K562 (cell line): Measurements from ENCODE around the gene ATP1A3. TPM values are rescaled to one million over a fixed set of nuclear protein-coding genes. Genes with fewer than 3 reads are reported as not detected.

Experiments
- ATF1 ChIP-seq, 2 experiments: fragments of 450-650 bp in 1 of 2; IDR thresholded peaks; 2 replicates each; pipeline ENCODE4 v1.6.1; 2016; ENCODE audit warnings: missing compliant biosample characterization in 1 of 2, missing genetic modification characterization in 1 of 2
- CCAR2 ChIP-seq: fragments of 200-400 bp; formaldehyde crosslinking; IDR thresholded peaks from 2 replicates; pipeline ENCODE4 v1.6.1; 2017; ENCODE audit warnings: mild to moderate bottlenecking, low read depth, low read length
- CTBP1 ChIP-seq: fragments of 450-650 bp; IDR thresholded peaks from 2 replicates; pipeline ENCODE4 v1.6.1; 2016; ENCODE audit warnings: borderline replicate concordance
- DIDO1 ChIP-seq: fragments of 450-650 bp; IDR thresholded peaks from 2 replicates; pipeline ENCODE4 v1.6.1; 2016; ENCODE audit warnings: low read depth, missing biosample characterization, missing genetic modification characterization
- EP400 ChIP-seq: fragments of 450-650 bp; IDR thresholded peaks from 2 replicates; pipeline ENCODE4 v1.6.1; 2017; ENCODE audit warnings: antibody characterized with exemption, mild to moderate bottlenecking, moderate library complexity
- FOXK1 ChIP-seq: sonication (generic); formaldehyde crosslinking; IDR thresholded peaks from 2 replicates; pipeline ENCODE4 v1.8.0; 2022; ENCODE audit warnings: missing genetic modification reagents, mild to moderate bottlenecking, borderline replicate concordance
- GABPA ChIP-seq: fragments of 200-800 bp; sonication (Bioruptor generic); conservative IDR thresholded peaks from 2 replicates; pipeline ENCODE4 v1.6.1; 2016; ENCODE audit warnings: low read depth, missing genetic modification characterization, missing compliant biosample characterization
- HLTF ChIP-seq: fragments of 450-650 bp; IDR thresholded peaks from 2 replicates; pipeline ENCODE4 v1.6.1; 2016
- IRF2 ChIP-seq: sonication (generic); formaldehyde crosslinking; IDR thresholded peaks from 2 replicates; pipeline ENCODE4 v1.8.1; 2022; ENCODE audit warnings: mild to moderate bottlenecking, missing genetic modification reagents
- NFIC ChIP-seq: fragments of 450-650 bp; IDR thresholded peaks from 2 replicates; pipeline ENCODE4 v1.6.1; 2017; ENCODE audit warnings: mild to moderate bottlenecking, inconsistent platforms
- POLR2A ChIP-seq: fragments of 450-650 bp; conservative IDR thresholded peaks from 2 replicates; pipeline ENCODE4 v1.6.1; 2016
- RFX7 ChIP-seq: fragments of 250-450 bp; sonication (Bioruptor Pico); IDR thresholded peaks from 2 replicates; pipeline ENCODE4 v1.5.1; 2021; ENCODE audit warnings: mild to moderate bottlenecking
- SMAD1 ChIP-seq: fragments of 150-350 bp; IDR thresholded peaks from 2 replicates; pipeline ENCODE4 v1.6.1; 2014; ENCODE audit warnings: low read length, low read depth; ENCODE audit not compliant: partially characterized antibody
- SMARCC2 ChIP-seq: fragments of 450-650 bp; IDR thresholded peaks from 2 replicates; pipeline ENCODE4 v1.6.1; 2017; ENCODE audit warnings: antibody characterized with exemption, moderate library complexity, mild to moderate bottlenecking, low read depth
- STAG1 ChIP-seq: sonication (generic); formaldehyde crosslinking; IDR thresholded peaks from 2 replicates; pipeline ENCODE4 v1.5.0; 2020; ENCODE audit warnings: missing genetic modification reagents, borderline replicate concordance
- ZBTB1 ChIP-seq: sonication (generic); formaldehyde crosslinking; IDR thresholded peaks from 2 replicates; pipeline ENCODE4 v1.8.1; 2023; ENCODE audit warnings: missing genetic modification reagents, low read depth, mild to moderate bottlenecking, borderline replicate concordance
- polyA plus RNA-seq, 8 experiments: library from polyadenylated mRNA; depleted of rRNA in 4 of 8; stranded (reverse) in 5 of 8; unstranded in 3 of 8; fragments of >200 nt; fragmentation: Nextera tagmentation in 2 of 8; fragmentation: Illumina TruSeq in 1 of 8; extraction: Ambion mirVana in 2 of 8; extraction: Trizol in 1 of 8; gene quantifications; 2 replicates each; pipeline versions ENCODE4 v1.2.1 to v1.2.3, GENCODE V29; 2011 to 2014; ENCODE audit warnings: inconsistent platforms in 1 of 8, missing spikeins in 1 of 8
- total RNA-seq, 7 experiments: library from RNA; depleted of rRNA in 6 of 7; stranded (reverse); fragments of >200 nt in 6 of 7; fragmentation: Illumina TruSeq in 2 of 7; extraction: Trizol in 2 of 7; gene quantifications; 2 replicates each; pipeline versions ENCODE4 v1.2.1 to v1.2.3, GENCODE V29; 2011 to 2021; ENCODE audit warnings: low replicate concordance in 1 of 7
- TF ChIP-seq, protein P1 (sequence below): fragments of 200-400 bp; formaldehyde crosslinking; IDR thresholded peaks from 2 replicates; pipeline ENCODE4 v1.6.1; 2017; ENCODE audit warnings: mild to moderate bottlenecking, low read depth, low read length, moderate library complexity
- TF ChIP-seq, protein P2 (sequence below): fragments of 450-650 bp; IDR thresholded peaks from 2 replicates; pipeline ENCODE4 v1.7.0; 2016; ENCODE audit warnings: borderline replicate concordance
- TF ChIP-seq, protein P3 (sequence below): fragments of 450-650 bp; IDR thresholded peaks from one replicate; pipeline ENCODE4 v1.6.1; 2018; ENCODE audit warnings: mild to moderate bottlenecking, moderate library complexity; ENCODE audit not compliant: partially characterized antibody
- TF ChIP-seq, protein P4 (sequence below): fragments of 250-450 bp; sonication (Bioruptor Pico); IDR thresholded peaks from 2 replicates; pipeline ENCODE4 v1.8.0; 2021; ENCODE audit warnings: mild to moderate bottlenecking, moderate library complexity
- TF ChIP-seq, protein P5 (sequence below): sonication (generic); formaldehyde crosslinking; IDR thresholded peaks from 2 replicates; pipeline ENCODE4 v1.8.0; 2022; ENCODE audit warnings: mild to moderate bottlenecking, missing genetic modification reagents

ATP1A3 gene
- total and polyA plus RNA-seq, 9 of the 15 experiments (the other 6 are each of a cell fraction or from before 2014, with no cell fraction given): 0.03 to 1.0 (median 0.17) TPM; not detected in 3

DNA sequence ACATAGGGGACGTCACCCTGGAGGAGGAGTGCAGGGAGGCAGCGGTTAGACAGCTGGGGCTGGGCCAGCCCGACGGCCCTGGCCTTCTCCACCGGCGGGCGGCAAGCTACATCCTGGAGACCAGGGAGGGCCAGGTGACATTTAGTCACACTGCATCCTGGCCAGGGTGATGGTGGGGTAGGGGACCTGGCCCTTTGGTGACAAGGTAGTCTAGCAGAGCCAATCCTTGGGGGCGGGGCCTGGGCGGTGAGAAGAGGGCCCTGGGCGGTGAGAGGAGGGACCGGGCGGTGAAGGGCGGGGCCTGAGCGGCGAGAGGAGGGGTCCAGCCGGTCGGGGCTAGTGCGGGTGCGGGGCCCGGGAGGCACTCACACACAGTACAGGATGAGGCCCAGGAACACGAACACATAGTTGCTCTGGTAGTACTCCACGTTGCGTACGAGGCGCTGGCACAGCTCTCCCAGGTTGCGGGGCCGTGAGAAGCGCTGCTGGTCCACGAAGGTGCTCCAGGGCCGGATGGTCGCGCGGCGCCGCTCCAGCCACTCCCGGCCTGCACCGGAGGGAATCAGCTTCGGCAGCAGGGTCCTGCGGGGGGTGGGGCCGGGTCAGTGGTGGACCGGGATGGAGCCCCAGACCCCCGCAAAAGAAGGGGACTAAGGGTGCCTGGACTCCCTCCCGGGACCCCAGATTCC, 35.5 kb downstream of the ATP1A3 start (continued):
- TF ChIP-seq, protein P1, sequence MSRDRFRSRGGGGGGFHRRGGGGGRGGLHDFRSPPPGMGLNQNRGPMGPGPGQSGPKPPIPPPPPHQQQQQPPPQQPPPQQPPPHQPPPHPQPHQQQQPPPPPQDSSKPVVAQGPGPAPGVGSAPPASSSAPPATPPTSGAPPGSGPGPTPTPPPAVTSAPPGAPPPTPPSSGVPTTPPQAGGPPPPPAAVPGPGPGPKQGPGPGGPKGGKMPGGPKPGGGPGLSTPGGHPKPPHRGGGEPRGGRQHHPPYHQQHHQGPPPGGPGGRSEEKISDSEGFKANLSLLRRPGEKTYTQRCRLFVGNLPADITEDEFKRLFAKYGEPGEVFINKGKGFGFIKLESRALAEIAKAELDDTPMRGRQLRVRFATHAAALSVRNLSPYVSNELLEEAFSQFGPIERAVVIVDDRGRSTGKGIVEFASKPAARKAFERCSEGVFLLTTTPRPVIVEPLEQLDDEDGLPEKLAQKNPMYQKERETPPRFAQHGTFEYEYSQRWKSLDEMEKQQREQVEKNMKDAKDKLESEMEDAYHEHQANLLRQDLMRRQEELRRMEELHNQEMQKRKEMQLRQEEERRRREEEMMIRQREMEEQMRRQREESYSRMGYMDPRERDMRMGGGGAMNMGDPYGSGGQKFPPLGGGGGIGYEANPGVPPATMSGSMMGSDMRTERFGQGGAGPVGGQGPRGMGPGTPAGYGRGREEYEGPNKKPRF: no peak
- TF ChIP-seq HLTF: no peak
- no peak for TF ChIP-seq CTBP1
- TF ChIP-seq, protein P2, sequence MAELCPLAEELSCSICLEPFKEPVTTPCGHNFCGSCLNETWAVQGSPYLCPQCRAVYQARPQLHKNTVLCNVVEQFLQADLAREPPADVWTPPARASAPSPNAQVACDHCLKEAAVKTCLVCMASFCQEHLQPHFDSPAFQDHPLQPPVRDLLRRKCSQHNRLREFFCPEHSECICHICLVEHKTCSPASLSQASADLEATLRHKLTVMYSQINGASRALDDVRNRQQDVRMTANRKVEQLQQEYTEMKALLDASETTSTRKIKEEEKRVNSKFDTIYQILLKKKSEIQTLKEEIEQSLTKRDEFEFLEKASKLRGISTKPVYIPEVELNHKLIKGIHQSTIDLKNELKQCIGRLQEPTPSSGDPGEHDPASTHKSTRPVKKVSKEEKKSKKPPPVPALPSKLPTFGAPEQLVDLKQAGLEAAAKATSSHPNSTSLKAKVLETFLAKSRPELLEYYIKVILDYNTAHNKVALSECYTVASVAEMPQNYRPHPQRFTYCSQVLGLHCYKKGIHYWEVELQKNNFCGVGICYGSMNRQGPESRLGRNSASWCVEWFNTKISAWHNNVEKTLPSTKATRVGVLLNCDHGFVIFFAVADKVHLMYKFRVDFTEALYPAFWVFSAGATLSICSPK: no peak
- peak; percentile 31; the same call in 1 of the 2 replicates for TF ChIP-seq STAG1
- peak; percentile 46 for TF ChIP-seq SMAD1
- TF ChIP-seq NFIC: peak; percentile 30; the same call in 1 of the 2 replicates
- TF ChIP-seq, protein P3, sequence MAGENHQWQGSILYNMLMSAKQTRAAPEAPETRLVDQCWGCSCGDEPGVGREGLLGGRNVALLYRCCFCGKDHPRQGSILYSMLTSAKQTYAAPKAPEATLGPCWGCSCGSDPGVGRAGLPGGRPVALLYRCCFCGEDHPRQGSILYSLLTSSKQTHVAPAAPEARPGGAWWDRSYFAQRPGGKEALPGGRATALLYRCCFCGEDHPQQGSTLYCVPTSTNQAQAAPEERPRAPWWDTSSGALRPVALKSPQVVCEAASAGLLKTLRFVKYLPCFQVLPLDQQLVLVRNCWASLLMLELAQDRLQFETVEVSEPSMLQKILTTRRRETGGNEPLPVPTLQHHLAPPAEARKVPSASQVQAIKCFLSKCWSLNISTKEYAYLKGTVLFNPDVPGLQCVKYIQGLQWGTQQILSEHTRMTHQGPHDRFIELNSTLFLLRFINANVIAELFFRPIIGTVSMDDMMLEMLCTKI: no peak
- TF ChIP-seq RFX7: no peak
- no peak for TF ChIP-seq SMARCC2
- TF ChIP-seq, protein P4, sequence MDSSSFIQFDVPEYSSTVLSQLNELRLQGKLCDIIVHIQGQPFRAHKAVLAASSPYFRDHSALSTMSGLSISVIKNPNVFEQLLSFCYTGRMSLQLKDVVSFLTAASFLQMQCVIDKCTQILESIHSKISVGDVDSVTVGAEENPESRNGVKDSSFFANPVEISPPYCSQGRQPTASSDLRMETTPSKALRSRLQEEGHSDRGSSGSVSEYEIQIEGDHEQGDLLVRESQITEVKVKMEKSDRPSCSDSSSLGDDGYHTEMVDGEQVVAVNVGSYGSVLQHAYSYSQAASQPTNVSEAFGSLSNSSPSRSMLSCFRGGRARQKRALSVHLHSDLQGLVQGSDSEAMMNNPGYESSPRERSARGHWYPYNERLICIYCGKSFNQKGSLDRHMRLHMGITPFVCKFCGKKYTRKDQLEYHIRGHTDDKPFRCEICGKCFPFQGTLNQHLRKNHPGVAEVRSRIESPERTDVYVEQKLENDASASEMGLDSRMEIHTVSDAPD (CRISPR knock-in tag): no peak
- TF ChIP-seq, protein P5, sequence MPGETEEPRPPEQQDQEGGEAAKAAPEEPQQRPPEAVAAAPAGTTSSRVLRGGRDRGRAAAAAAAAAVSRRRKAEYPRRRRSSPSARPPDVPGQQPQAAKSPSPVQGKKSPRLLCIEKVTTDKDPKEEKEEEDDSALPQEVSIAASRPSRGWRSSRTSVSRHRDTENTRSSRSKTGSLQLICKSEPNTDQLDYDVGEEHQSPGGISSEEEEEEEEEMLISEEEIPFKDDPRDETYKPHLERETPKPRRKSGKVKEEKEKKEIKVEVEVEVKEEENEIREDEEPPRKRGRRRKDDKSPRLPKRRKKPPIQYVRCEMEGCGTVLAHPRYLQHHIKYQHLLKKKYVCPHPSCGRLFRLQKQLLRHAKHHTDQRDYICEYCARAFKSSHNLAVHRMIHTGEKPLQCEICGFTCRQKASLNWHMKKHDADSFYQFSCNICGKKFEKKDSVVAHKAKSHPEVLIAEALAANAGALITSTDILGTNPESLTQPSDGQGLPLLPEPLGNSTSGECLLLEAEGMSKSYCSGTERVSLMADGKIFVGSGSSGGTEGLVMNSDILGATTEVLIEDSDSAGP (CRISPR knock-in tag): no peak
- no peak for TF ChIP-seq DIDO1 (tag)
- peak; percentile 54; the same call in 1 of the 2 replicates for TF ChIP-seq POLR2A
- TF ChIP-seq ZBTB1 (CRISPR knock-in tag): 0 out of 2 replicates have a peak, but pooled peaks have one; percentile 15
- TF ChIP-seq FOXK1 (CRISPR knock-in tag): no peak
- no peak for TF ChIP-seq CCAR2
- no peak for TF ChIP-seq EP400
- no peak for TF ChIP-seq ATF1 (CRISPR knock-in tag; IDR thresholded peaks at IDR 0.05)
- no peak for TF ChIP-seq ATF1 (tag; IDR thresholded peaks at IDR 0.05)
- TF ChIP-seq GABPA: no peak
- no peak for TF ChIP-seq IRF2 (CRISPR knock-in tag)
